Neural cell (in vitro differentiated cells): ENCODE data around the gene AGPAT3. TPM values are rescaled to one million over a fixed set of nuclear protein-coding genes. Genes with fewer than 3 reads are reported as not detected.

Experiments
- H2AFZ ChIP-seq: fragments of 200-600, 300-800 bp; sonication (generic), shearing (Covaris generic); 2 replicates; pipeline ENCODE4 v1.6.0; 2014; ENCODE audit warnings: low read depth, mild to moderate bottlenecking, antibody characterized with exemption, low read length, moderate library complexity
- H3F3A ChIP-seq: fragments of 200-600 bp; shearing (Covaris generic); 2 replicates; pipeline ENCODE4 v1.6.1; 2016; ENCODE audit warnings: mild to moderate bottlenecking, moderate library complexity, mixed read lengths, antibody characterized with exemption, low read length; ENCODE audit not compliant: insufficient read depth, poor library complexity, severe bottlenecking
- H3K27ac ChIP-seq: fragments of 200-600, 300-800 bp; sonication (generic), shearing (Covaris generic); 2 replicates; pipeline ENCODE4 v1.5.1; 2014; ENCODE audit warnings: mild to moderate bottlenecking, low read length, moderate library complexity
- H3K27me3 ChIP-seq: fragments of 300-800, 200-600 bp; sonication (generic), shearing (Covaris generic); 2 replicates; pipeline ENCODE4 v1.6.0; 2014; ENCODE audit warnings: mild to moderate bottlenecking, low read depth, low read length, moderate library complexity; ENCODE audit not compliant: insufficient read depth
- H3K36me3 ChIP-seq: fragments of 300-800, 200-600 bp; sonication (generic), shearing (Covaris generic); 2 replicates; pipeline ENCODE4 v1.5.1; 2014; ENCODE audit warnings: mild to moderate bottlenecking, antibody characterized with exemption, low read length, moderate library complexity; ENCODE audit not compliant: insufficient read depth
- H3K4me2 ChIP-seq: fragments of 300-800, 200-600 bp; sonication (generic), shearing (Covaris generic); 2 replicates; pipeline ENCODE4 v1.6.0; 2014; ENCODE audit warnings: mild to moderate bottlenecking, low read length
- H3K4me3 ChIP-seq: fragments of 300-800, 200-600 bp; sonication (generic), shearing (Covaris generic); 2 replicates; pipeline ENCODE4 v1.5.1; 2014; ENCODE audit warnings: mild to moderate bottlenecking, low read length, moderate library complexity
- H3K79me2 ChIP-seq: fragments of 200-600 bp; shearing (Covaris generic); replicated peaks from 2 replicates; pipeline ENCODE4 v1.6.0; 2014; ENCODE audit warnings: mild to moderate bottlenecking, low read length, moderate library complexity; ENCODE audit not compliant: insufficient read depth
- H3K9ac ChIP-seq: fragments of 300-800, 200-600 bp; sonication (generic), shearing (Covaris generic); 2 replicates; pipeline ENCODE4 v1.6.1; 2016; ENCODE audit warnings: mild to moderate bottlenecking, low read length, mixed read lengths
- H3K9me2 ChIP-seq: fragments of 200-600 bp; shearing (Covaris generic); 2 replicates; pipeline ENCODE4 v1.6.1; 2016; ENCODE audit warnings: mild to moderate bottlenecking, low read length, mixed read lengths; ENCODE audit not compliant: insufficient read depth
- H3K9me3 ChIP-seq: fragments of 200-600, 300-800 bp; sonication (generic), shearing (Covaris generic); 2 replicates; pipeline ENCODE4 v1.6.1; 2016; ENCODE audit warnings: mild to moderate bottlenecking, mixed run types, low read length, moderate library complexity, mixed read lengths
- H4K20me1 ChIP-seq: fragments of 200-600 bp; shearing (Covaris generic); 2 replicates; pipeline ENCODE4 v1.6.1; 2016; ENCODE audit warnings: mild to moderate bottlenecking, mixed run types; ENCODE audit not compliant: insufficient read depth
- CTCF ChIP-seq: fragments of 450-650 bp; IDR thresholded peaks from 2 replicates; pipeline ENCODE4 v1.5.1; 2014; ENCODE audit warnings: antibody characterized with exemption, mild to moderate bottlenecking, moderate library complexity; ENCODE audit not compliant: poor library complexity, severe bottlenecking
- EP300 ChIP-seq: fragments of 450-650 bp; conservative IDR thresholded peaks from 2 replicates; pipeline ENCODE4 v1.6.1; 2014; ENCODE audit warnings: antibody characterized with exemption, mild to moderate bottlenecking, moderate library complexity; ENCODE audit not compliant: poor library complexity, severe bottlenecking
- EZH2 ChIP-seq: fragments of 200-600, 300-800 bp; shearing (Covaris generic), sonication (generic); IDR thresholded peaks from 2 replicates; pipeline ENCODE4 v1.6.1; 2014; ENCODE audit warnings: antibody characterized with exemption, low read length, borderline replicate concordance, mild to moderate bottlenecking; ENCODE audit not compliant: insufficient read depth, poor library complexity, severe bottlenecking
- MXI1 ChIP-seq: fragments of 450-650 bp; conservative IDR thresholded peaks from 2 replicates; pipeline ENCODE4 v1.6.1; 2014; ENCODE audit warnings: antibody characterized with exemption, mild to moderate bottlenecking; ENCODE audit not compliant: poor library complexity, severe bottlenecking
- POLR2AphosphoS5 ChIP-seq: IDR thresholded peaks from 2 replicates; pipeline ENCODE4 v1.6.1; 2012
- RAD21 ChIP-seq: fragments of 450-650 bp; conservative IDR thresholded peaks from 2 replicates; pipeline ENCODE4 v1.6.1; 2014; ENCODE audit warnings: antibody characterized with exemption, mild to moderate bottlenecking, moderate library complexity
- REST ChIP-seq: IDR thresholded peaks from 2 replicates; pipeline ENCODE4 v1.6.1; 2012; ENCODE audit warnings: borderline replicate concordance
- SMC3 ChIP-seq: fragments of 450-650 bp; conservative IDR thresholded peaks from 2 replicates; pipeline ENCODE4 v1.6.1; 2014; ENCODE audit warnings: antibody characterized with exemption, mild to moderate bottlenecking, moderate library complexity; ENCODE audit not compliant: poor library complexity
- TAF1 ChIP-seq: IDR thresholded peaks from 2 replicates; pipeline ENCODE4 v1.6.1; 2012; ENCODE audit warnings: low read depth
- polyA plus RNA-seq: library from polyadenylated mRNA; depleted of rRNA; stranded (reverse); fragments of >200 nt; gene quantifications from 2 replicates; pipeline ENCODE4 v1.2.3, GENCODE V29; 2014

Gene AGPAT3
- polyA plus RNA-seq, 1 donor from 2014 or later, result 8.4 TPM

GRCh38 chr21:43983860-43984420 lies 118.9 kb downstream of the AGPAT3 start:
- Histone ChIP-seq H3K9ac (no peak overlapping the region), H3K27me3 (no peaks in the 10 kb centered on the region), H4K20me1 (no peaks in the 10 kb centered on the region), H3K36me3 (no peaks in the 10 kb centered on the region), H3K79me2 (no peaks in the 10 kb centered on the region), H3K9me2 (no peaks in the 10 kb centered on the region), H2AFZ (no peak overlapping the region), H3K9me3 (no peaks in the 10 kb centered on the region), H3K27ac (no peak overlapping the region), H3F3A (no peaks in the 10 kb centered on the region), H3K4me2 (no peak overlapping the region), H3K4me3 (no peak overlapping the region)
- TF ChIP-seq MXI1 (no peak), REST (no peak)

GRCh38 chr21:43984905-43985689 lies 120.1 kb downstream of the AGPAT3 start:
- Histone ChIP-seq H3K27ac (no peak overlapping the region), H3K4me3 (no peak overlapping the region), H3K79me2 (no peaks in the 10 kb centered on the region), H3K9ac (no peak overlapping the region), H3K27me3 (no peaks in the 10 kb centered on the region), H3K9me3 (no peaks in the 10 kb centered on the region), H4K20me1 (no peaks in the 10 kb centered on the region), H3K36me3 (no peaks in the 10 kb centered on the region), H3K9me2 (no peaks in the 10 kb centered on the region), H2AFZ (no peak overlapping the region), H3F3A (no peaks in the 10 kb centered on the region), H3K4me2 (no peak overlapping the region)
- no peak for TF ChIP-seq POLR2AphosphoS5
- no peak for TF ChIP-seq MXI1
- TF ChIP-seq EP300, result no peak
- no peak for TF ChIP-seq EZH2
- TF ChIP-seq CTCF, result no peak
- no peak for TF ChIP-seq REST
- TF ChIP-seq RAD21, result no peak
- no peak for TF ChIP-seq TAF1
- no peak for TF ChIP-seq SMC3
